ENCODE data around the gene CSMD2. TPM values are rescaled to one million over a fixed set of nuclear protein-coding genes. Genes with fewer than 3 reads are reported as not detected.
A peak's percentile ranks its signal among the peaks of the same experiment; 100 is the strongest.

Gene CSMD2
- total and polyA plus RNA-seq, 12 donors = 0.35 to 5.1 (median 1.5) TPM

GRCh38 chr1:33792216-33792615, 372.8 kb downstream of the CSMD2 start:
- Histone ChIP-seq H3K4me1 (replicated peaks in 1 of 2) (no peaks in the 10 kb centered on the region), H3K4me3 (no peak overlapping the region), H3K9me3 (replicated peaks in 1 of 3) (no peaks in the 10 kb centered on the region), H3K27me3 (no peaks in the 10 kb centered on the region), H3K36me3 (replicated peaks in 1 of 2) (no peaks in the 10 kb centered on the region), H3K27ac (no peak overlapping the region)
- intact Hi-C loops (cut with DNase I) = no loop called here
- DNase-seq = no peak
- TF ChIP-seq, protein P1, sequence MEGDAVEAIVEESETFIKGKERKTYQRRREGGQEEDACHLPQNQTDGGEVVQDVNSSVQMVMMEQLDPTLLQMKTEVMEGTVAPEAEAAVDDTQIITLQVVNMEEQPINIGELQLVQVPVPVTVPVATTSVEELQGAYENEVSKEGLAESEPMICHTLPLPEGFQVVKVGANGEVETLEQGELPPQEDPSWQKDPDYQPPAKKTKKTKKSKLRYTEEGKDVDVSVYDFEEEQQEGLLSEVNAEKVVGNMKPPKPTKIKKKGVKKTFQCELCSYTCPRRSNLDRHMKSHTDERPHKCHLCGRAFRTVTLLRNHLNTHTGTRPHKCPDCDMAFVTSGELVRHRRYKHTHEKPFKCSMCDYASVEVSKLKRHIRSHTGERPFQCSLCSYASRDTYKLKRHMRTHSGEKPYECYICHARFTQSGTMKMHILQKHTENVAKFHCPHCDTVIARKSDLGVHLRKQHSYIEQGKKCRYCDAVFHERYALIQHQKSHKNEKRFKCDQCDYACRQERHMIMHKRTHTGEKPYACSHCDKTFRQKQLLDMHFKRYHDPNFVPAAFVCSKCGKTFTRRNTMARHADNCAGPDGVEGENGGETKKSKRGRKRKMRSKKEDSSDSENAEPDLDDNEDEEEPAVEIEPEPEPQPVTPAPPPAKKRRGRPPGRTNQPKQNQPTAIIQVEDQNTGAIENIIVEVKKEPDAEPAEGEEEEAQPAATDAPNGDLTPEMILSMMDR (IDR thresholded peaks at IDR 0.05) = no peak
- no peak for TF ChIP-seq POLR2A (IDR thresholded peaks at IDR 0.05)
- 84 to 92% (median 87%) methylated on average over 3 to 4 of the region's 4 CpGs for WGBS, 4 donors

GRCh38 chr1:33791251-33791650, 373.8 kb downstream of the CSMD2 start:
- H3K27ac ChIP-seq = no peak overlapping the region
- H3K9me3 ChIP-seq (replicated peaks in 1 of 3) = no peaks in the 10 kb centered on the region
- no peak overlapping the region for H3K4me3 ChIP-seq
- WGBS, 4 donors = 70 to 98% (median 89%) methylated on average over 2 of the region's 2 CpGs
- H3K36me3 ChIP-seq (replicated peaks in 1 of 2) = no peaks in the 10 kb centered on the region
- no peak for DNase-seq
- no peak for TF ChIP-seq POLR2A (IDR thresholded peaks at IDR 0.05)
- TF ChIP-seq, protein P1 (IDR thresholded peaks at IDR 0.05) = no peak
- H3K4me1 ChIP-seq (replicated peaks in 1 of 2) = no peaks in the 10 kb centered on the region
- intact Hi-C loops (cut with DNase I) = no loop called here
- H3K27me3 ChIP-seq = no peaks in the 10 kb centered on the region

- TF ChIP-seq, protein P1 (IDR thresholded peaks at IDR 0.05) = no peak
- TF ChIP-seq POLR2A (IDR thresholded peaks at IDR 0.05) = no peak
- no peaks in the 10 kb centered on the region for H3K9me3 ChIP-seq (replicated peaks in 1 of 3)
- H3K27ac ChIP-seq = no peak overlapping the region
- no peaks in the 10 kb centered on the region for H3K27me3 ChIP-seq
- H3K36me3 ChIP-seq (replicated peaks in 1 of 2) = no peaks in the 10 kb centered on the region
- no peak for DNase-seq
- H3K4me3 ChIP-seq = no peak overlapping the region
- H3K4me1 ChIP-seq (replicated peaks in 1 of 2) = no peaks in the 10 kb centered on the region
- intact Hi-C loops (cut with DNase I) = no loop called here
- WGBS, 4 donors = 76 to 91% (median 85%) methylated on average over 1 of the region's 1 CpG
Measured at GRCh38 chr1:33790577-33790976, 374.5 kb downstream of the CSMD2 start.

GRCh38 chr1:33784876-33785275, 380.2 kb downstream of the CSMD2 start:
- 70 to 94% (median 82%) methylated on average over 3 of the region's 3 CpGs for WGBS, 4 donors
- peak in 1 of 7 donors; percentile 5 for DNase-seq
- Histone ChIP-seq H3K4me1 (replicated peaks in 1 of 2) (no peaks in the 10 kb centered on the region), H3K27ac (no peak overlapping the region), H3K27me3 (no peaks in the 10 kb centered on the region), H3K4me3 (no peak overlapping the region), H3K9me3 (replicated peaks in 1 of 3) (no peaks in the 10 kb centered on the region), H3K36me3 (replicated peaks in 1 of 2) (no peaks in the 10 kb centered on the region)
- intact Hi-C loops (cut with DNase I) = no loop called here
- TF ChIP-seq, protein P1 (IDR thresholded peaks at IDR 0.05) = no peak
- TF ChIP-seq POLR2A (IDR thresholded peaks at IDR 0.05) = no peak
